Measurements from ENCODE around the gene CNPY3. TPM values are rescaled to one million over a fixed set of nuclear protein-coding genes. Genes with fewer than 3 reads are reported as not detected.

CNPY3 gene
- polyA plus RNA-seq, 1 experiment: 50.6 TPM

- CTCF ChIA-PET: interaction anchor here (1.3 kb wide), 1 partner anchor 202 kb away, joined by 3 read pairs; the partner anchor contains the start of gene SRF
- Histone ChIP-seq H3K27me3 (ENCODE audit: control insufficient read depth, insufficient read depth, low read length) (no peaks in the 10 kb centered on the region), H3K4me3 (ENCODE audit: low read depth, low read length) (no peak overlapping the region), H3K36me3 (ENCODE audit: control insufficient read depth, insufficient read depth, low read length) (peaks cover 18% of the 10 kb centered on the region)
- DNase-seq (ENCODE audit: low read depth): no peak
- no peak for TF ChIP-seq CTCF (IDR thresholded peaks at IDR 0.05; ENCODE audit: insufficient read depth, low read depth, low read length)
- POLR2A ChIA-PET: no interaction called here
These were observed 39.5 kb downstream of the CNPY3 start for GRCh38 chr6:42968783-42969182.

- no peaks in the 10 kb centered on the region for H3K27me3 ChIP-seq (ENCODE audit: control insufficient read depth, insufficient read depth, low read length)
- no peak for TF ChIP-seq CTCF (IDR thresholded peaks at IDR 0.05; ENCODE audit: insufficient read depth, low read depth, low read length)
- peaks cover 17% of the 10 kb centered on the region for H3K36me3 ChIP-seq (ENCODE audit: control insufficient read depth, insufficient read depth, low read length)
- H3K4me3 ChIP-seq (ENCODE audit: low read depth, low read length): no peak overlapping the region
- ChIA-PET CTCF (interaction anchor here (1.0 to 2.2 kb wide), 3 partner anchors 9 to 202 kb away, joined by 3 to 6 read pairs (median 3); partner anchors contain the start of genes GNMT and SRF), POLR2A (no interaction called here)
- no peak for DNase-seq (ENCODE audit: low read depth)
These were observed 40.2 kb downstream of the CNPY3 start for GRCh38 chr6:42969431-42969830.

- CTCF ChIA-PET: interaction anchor here (1.0 to 2.2 kb wide), 2 partner anchors 8 to 9 kb away, joined by 3 to 6 read pairs; partner anchors contain the start of gene GNMT
- Histone ChIP-seq H3K27me3 (ENCODE audit: control insufficient read depth, insufficient read depth, low read length) (no peaks in the 10 kb centered on the region), H3K4me3 (ENCODE audit: low read depth, low read length) (no peak overlapping the region), H3K36me3 (ENCODE audit: control insufficient read depth, insufficient read depth, low read length) (peaks cover 17% of the 10 kb centered on the region)
- no peak for DNase-seq (ENCODE audit: low read depth)
- POLR2A ChIA-PET: no interaction called here
- TF ChIP-seq CTCF (IDR thresholded peaks at IDR 0.05; ENCODE audit: insufficient read depth, low read depth, low read length): no peak
These were observed 40.7 kb downstream of the CNPY3 start for GRCh38 chr6:42969934-42970333.

- no peak for TF ChIP-seq CTCF (IDR thresholded peaks at IDR 0.05; ENCODE audit: insufficient read depth, low read depth, low read length)
- H3K36me3 ChIP-seq (ENCODE audit: control insufficient read depth, insufficient read depth, low read length): peaks cover 13% of the 10 kb centered on the region
- H3K27me3 ChIP-seq (ENCODE audit: control insufficient read depth, insufficient read depth, low read length): no peaks in the 10 kb centered on the region
- no peak overlapping the region for H3K4me3 ChIP-seq (ENCODE audit: low read depth, low read length)
- CTCF ChIA-PET: interaction anchor here (0.6 to 2.2 kb wide), 3 partner anchors 8 to 55 kb away, joined by 3 to 6 read pairs (median 3); partner anchors contain the start of genes GNMT, PEX6 and PTCRA
- POLR2A ChIA-PET: no interaction called here
- no peak for DNase-seq (ENCODE audit: low read depth)
These were observed 41.8 kb downstream of the CNPY3 start for GRCh38 chr6:42970871-42971612.

- no peak for TF ChIP-seq CTCF (IDR thresholded peaks at IDR 0.05; ENCODE audit: insufficient read depth, low read depth, low read length)
- POLR2A ChIA-PET: no interaction called here
- Histone ChIP-seq H3K36me3 (ENCODE audit: control insufficient read depth, insufficient read depth, low read length) (peaks cover 7% of the 10 kb centered on the region), H3K27me3 (ENCODE audit: control insufficient read depth, insufficient read depth, low read length) (no peaks in the 10 kb centered on the region), H3K4me3 (ENCODE audit: low read depth, low read length) (no peak overlapping the region)
- CTCF ChIA-PET: no interaction called here
- DNase-seq (ENCODE audit: low read depth): no peak
These were observed 42.6 kb downstream of the CNPY3 start for GRCh38 chr6:42971746-42972327.

Measured in BJ (cell line).